ENCODE results near the gene RASA3.

DNA sequence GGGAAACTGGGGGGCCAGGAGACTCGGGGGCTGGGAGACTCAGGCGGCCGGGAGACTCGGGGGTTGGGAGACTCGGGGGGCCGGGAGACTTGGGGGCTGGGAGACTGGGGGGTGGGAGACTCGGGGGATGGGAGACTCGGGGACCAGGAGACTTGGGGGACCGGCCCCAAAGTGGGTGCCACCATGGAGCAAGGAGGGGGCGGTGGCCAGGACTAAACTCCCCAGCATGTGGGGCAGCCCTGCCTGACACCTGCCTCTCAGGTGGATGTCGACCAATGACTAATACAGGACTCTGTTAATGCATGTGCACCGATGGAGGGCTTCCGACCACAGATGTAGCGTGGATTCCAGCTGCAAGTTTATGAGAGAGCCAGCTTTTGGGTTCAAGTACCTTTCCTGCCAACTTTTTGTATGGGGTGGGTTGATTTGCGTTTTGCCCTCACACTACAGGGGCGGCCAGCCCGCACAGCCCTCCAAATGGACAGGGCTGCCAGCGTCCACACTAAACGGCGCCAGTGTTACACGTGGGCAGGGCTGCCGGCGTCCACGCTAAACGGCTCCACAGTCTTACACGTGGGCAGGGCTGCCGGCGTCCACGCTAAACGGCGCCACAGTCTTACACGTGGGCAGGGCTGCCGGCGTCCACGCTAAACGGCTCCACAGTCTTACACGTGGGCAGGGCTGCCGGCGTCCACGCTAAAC lies 62.2 kb downstream of the RASA3 start:
- TF ChIP-seq CTCF (conservative IDR thresholded peaks at IDR 0.05; ENCODE audit: low read length) (no peak), EZH2phosphoT487 (IDR thresholded peaks at IDR 0.05; ENCODE audit: borderline replicate concordance) (no peak)
